NCI-H1105 treated with DMSO at 0.1 percent for 48 hours (cell line): ENCODE data around the gene INO80.
A peak's percentile ranks its signal among the peaks of the same experiment; 100 is the strongest.

Experiments
- DNase-seq: peaks from one replicate; lab custom pipeline; 2025; lab: John Stamatoyannopoulos, UW

Gene INO80

DNA sequence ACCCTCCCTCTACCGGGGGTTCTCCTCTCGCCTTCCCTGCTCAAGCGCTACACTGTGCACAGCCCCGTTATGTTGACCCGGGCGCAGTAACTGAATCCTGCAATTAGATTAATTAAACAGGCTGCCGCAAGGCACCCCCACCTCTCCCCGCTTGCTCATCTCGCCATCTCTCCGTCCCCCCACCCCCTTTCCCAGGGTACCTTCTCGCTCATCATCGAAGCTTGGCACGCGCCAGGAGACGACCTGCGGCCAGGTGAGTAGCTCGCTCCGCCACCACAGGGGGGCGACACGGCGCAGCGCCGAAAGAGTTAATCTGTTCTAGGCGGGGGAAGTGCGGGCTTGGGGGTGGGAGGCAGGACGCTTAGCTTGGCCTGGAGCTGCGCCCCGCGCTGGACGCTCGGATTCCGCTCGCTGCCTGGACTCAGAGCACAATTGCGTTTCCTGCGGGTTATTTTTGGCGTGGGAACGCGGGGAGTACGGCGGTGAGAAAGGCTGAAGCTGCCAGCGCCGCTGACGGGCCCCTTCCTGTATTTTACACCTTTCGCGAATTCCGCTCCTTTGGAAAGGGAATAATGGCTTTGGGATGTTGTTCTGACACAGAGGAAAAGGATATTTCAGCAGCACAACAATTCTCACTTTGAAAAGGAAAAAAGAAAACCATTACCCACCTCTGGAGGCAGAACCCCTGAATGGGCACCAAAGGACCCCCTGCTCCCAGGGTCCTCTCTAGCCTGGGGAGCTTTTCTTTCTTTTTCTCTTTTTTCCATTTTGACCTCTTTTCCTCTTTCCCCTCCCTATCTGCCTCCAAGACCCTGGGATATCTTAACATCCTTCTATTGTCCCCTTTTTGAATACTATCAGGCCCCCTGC lies 185.4 kb downstream of the INO80 start:
- DNase-seq, result peak; percentile 38

GRCh38 chr15:40929660-40930429 lies 186.2 kb downstream of the INO80 start:
- DNase-seq, result peak; percentile 13
